Tibial nerve (tissue), 4 donors: Measurements from ENCODE around the gene ALG11. TPM values are rescaled to one million over a fixed set of nuclear protein-coding genes. Genes with fewer than 3 reads are reported as not detected.
"Not testable (repeated sequence)": the region's sequence is repeated elsewhere in the genome, so short reads cannot be mapped to it uniquely, and the experiment has no call there.

Source experiments
- DNase-seq, 2 donors: peaks; one replicate each; pipeline ENCODE4 v3.0.0-alpha.2; 2019; ENCODE audit warnings: low spot score in 2 of 2
- H3K27ac ChIP-seq, 4 donors: fragments of 200-600 bp; sonication (generic) in 3 of 4; one replicate each; pipeline ENCODE4 v1.5.1; 2017 to 2019; ENCODE audit warnings: mild to moderate bottlenecking in 1 of 4
- H3K27me3 ChIP-seq, 2 donors: fragments of 200-600 bp; sonication (generic) in 1 of 2; one replicate each; pipeline versions ENCODE4 v1.5.1 to v1.6.0; 2017 to 2019
- H3K36me3 ChIP-seq, 3 donors: fragments of 200-600 bp; sonication (generic); one replicate each; pipeline ENCODE4 v1.5.1; 2018 to 2019
- H3K4me1 ChIP-seq, 4 donors: fragments of 200-600 bp; sonication (generic) in 3 of 4; one replicate each; pipeline ENCODE4 v1.5.1; 2017 to 2019
- H3K4me3 ChIP-seq, 4 donors: fragments of 200-600 bp; sonication (generic) in 3 of 4; one replicate each; pipeline ENCODE4 v1.5.1; 2017 to 2019; ENCODE audit warnings: mild to moderate bottlenecking in 1 of 4, moderate library complexity in 1 of 4
- H3K9me3 ChIP-seq, 4 donors: fragments of 200-600 bp; sonication (generic) in 3 of 4; one replicate each; pipeline ENCODE4 v1.5.1; 2017 to 2019
- EP300 ChIP-seq, 2 donors: sonication (generic); formaldehyde crosslinking; IDR thresholded peaks; one replicate each; pipeline ENCODE4 v1.6.1; 2017; ENCODE audit warnings: antibody characterized with exemption in 2 of 2, mild to moderate bottlenecking in 1 of 2
- POLR2A ChIP-seq, 2 donors: fragments of 450-650 bp; IDR thresholded peaks; one replicate each; pipeline ENCODE4 v1.6.1; 2017; ENCODE audit warnings: antibody characterized with exemption in 2 of 2, mild to moderate bottlenecking in 2 of 2, moderate library complexity in 2 of 2
- WGBS, 2 donors: methylation state at CpG; one replicate each; pipeline ENCODE4 v1.1.5; 2018; 5-methylcytosine and 5-hydroxymethylcytosine counted together
- total RNA-seq, 4 donors: library from RNA; depleted of rRNA; stranded (reverse); fragments of >200 nt; gene quantifications; one replicate each; pipeline ENCODE4 v1.1.0, GENCODE V29; 2016
- TF ChIP-seq, protein P1 (sequence below), 5 experiments: fragments of 200-600 bp in 3 of 5; fragments of 450-650 bp in 2 of 5; sonication (generic) in 3 of 5; IDR thresholded peaks; one replicate each; pipeline ENCODE4 v1.5.1; 2016 to 2019; ENCODE audit warnings: antibody characterized with exemption in 5 of 5, mild to moderate bottlenecking in 3 of 5, moderate library complexity in 2 of 5

ALG11 gene
- total RNA-seq, 4 donors from 2014 or later, result 12.2 to 24.7 (median 16.4) TPM

GRCh38 chr13:52048516-52048915, 36.3 kb downstream of the ALG11 start:
- TF ChIP-seq, protein P1, sequence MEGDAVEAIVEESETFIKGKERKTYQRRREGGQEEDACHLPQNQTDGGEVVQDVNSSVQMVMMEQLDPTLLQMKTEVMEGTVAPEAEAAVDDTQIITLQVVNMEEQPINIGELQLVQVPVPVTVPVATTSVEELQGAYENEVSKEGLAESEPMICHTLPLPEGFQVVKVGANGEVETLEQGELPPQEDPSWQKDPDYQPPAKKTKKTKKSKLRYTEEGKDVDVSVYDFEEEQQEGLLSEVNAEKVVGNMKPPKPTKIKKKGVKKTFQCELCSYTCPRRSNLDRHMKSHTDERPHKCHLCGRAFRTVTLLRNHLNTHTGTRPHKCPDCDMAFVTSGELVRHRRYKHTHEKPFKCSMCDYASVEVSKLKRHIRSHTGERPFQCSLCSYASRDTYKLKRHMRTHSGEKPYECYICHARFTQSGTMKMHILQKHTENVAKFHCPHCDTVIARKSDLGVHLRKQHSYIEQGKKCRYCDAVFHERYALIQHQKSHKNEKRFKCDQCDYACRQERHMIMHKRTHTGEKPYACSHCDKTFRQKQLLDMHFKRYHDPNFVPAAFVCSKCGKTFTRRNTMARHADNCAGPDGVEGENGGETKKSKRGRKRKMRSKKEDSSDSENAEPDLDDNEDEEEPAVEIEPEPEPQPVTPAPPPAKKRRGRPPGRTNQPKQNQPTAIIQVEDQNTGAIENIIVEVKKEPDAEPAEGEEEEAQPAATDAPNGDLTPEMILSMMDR (IDR thresholded peaks at IDR 0.05), result no peak
- TF ChIP-seq POLR2A (IDR thresholded peaks at IDR 0.05) (no peak), EP300 (IDR thresholded peaks at IDR 0.05) (no peak)
- WGBS, 2 donors, result 47 to 70% methylated on average over 2 of the region's 2 CpGs
- no peak overlapping the region for H3K27ac ChIP-seq
- H3K27me3 ChIP-seq, result no peaks in the 10 kb centered on the region
- DNase-seq, result no peak
- no peaks in the 10 kb centered on the region for H3K4me1 ChIP-seq
- no peak overlapping the region for H3K4me3 ChIP-seq
- H3K36me3 ChIP-seq, result peaks cover 0 to 7% (median 0%) of the 10 kb centered on the region in 3 donors
- peaks cover 0 to 54% (median 3%) of the 10 kb centered on the region in 4 donors for H3K9me3 ChIP-seq

- H3K4me1 ChIP-seq, result no peaks in the 10 kb centered on the region
- H3K9me3 ChIP-seq, result peaks cover 0 to 47% (median 1%) of the 10 kb centered on the region in 4 donors
- H3K36me3 ChIP-seq, result no peaks in the 10 kb centered on the region
- TF ChIP-seq, protein P1 (IDR thresholded peaks at IDR 0.05), result no peak
- no peak for TF ChIP-seq POLR2A (IDR thresholded peaks at IDR 0.05)
- TF ChIP-seq EP300 (IDR thresholded peaks at IDR 0.05), result no peak
- H3K4me3 ChIP-seq, result no peak overlapping the region
- H3K27me3 ChIP-seq, result no peaks in the 10 kb centered on the region
- no peak overlapping the region for H3K27ac ChIP-seq
- DNase-seq, result no peak
- WGBS, 2 donors, result 77 to 78% methylated on average over 7 of the region's 7 CpGs
Measured at GRCh38 chr13:52051400-52051799, 39.2 kb downstream of the ALG11 start.

DNA sequence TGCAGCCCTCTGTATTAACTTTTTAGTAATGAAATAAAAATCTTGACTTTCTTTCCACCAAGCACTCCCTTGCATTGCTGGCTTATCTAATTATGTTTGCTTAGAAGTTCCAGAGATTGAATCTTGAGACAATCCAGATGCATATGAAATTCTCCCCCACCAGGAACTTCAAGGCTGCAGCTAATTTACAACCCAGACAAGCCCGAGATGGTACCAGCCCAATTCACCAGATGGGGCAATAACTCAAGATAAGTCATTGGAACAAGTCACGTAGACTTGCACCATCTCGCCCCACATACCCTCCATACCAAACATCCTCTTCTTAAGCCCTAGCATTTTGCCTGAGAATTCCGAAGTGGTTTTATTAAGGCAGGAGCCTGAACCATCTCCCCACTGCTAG, 41.3 kb downstream of the ALG11 start:
- H3K36me3 ChIP-seq, result no peaks in the 10 kb centered on the region
- TF ChIP-seq, protein P1 (IDR thresholded peaks at IDR 0.05), result no peak
- no peak for TF ChIP-seq EP300 (IDR thresholded peaks at IDR 0.05)
- TF ChIP-seq POLR2A (IDR thresholded peaks at IDR 0.05), result no peak
- no peak overlapping the region for H3K4me3 ChIP-seq
- H3K9me3 ChIP-seq, result peaks cover 0 to 42% (median 1%) of the 10 kb centered on the region in 4 donors
- no peaks in the 10 kb centered on the region for H3K27me3 ChIP-seq
- 68 to 71% methylated on average over 4 of the region's 4 CpGs for WGBS, 2 donors
- H3K4me1 ChIP-seq, result no peaks in the 10 kb centered on the region
- DNase-seq, result no peak
- H3K27ac ChIP-seq, result no peak overlapping the region

DNA sequence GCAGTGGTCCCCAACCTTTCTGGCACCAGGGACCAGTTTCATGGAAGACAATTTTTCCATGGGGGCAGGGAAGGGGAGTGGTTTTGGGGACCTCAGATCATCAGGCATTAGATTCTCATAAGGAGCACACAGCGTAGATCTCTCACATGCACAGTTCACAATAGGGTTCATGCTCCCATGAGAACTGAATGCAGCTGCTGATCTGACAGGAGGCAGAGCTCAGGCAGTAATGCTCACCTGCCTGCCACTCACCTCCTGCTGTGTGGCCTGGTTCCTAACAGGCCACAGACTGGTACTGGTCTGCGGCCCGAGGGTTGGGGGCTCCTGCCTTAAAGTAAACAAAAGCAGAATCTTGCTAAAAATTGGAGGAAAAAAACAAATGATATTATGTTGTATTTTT, 48.9 kb downstream of the ALG11 start:
- peaks cover 0 to 28% (median 0%) of the 10 kb centered on the region in 4 donors for H3K9me3 ChIP-seq
- not testable (repeated sequence) for H3K27ac ChIP-seq, H3K4me3 ChIP-seq, H3K27me3 ChIP-seq, DNase-seq, H3K36me3 ChIP-seq, H3K4me1 ChIP-seq
- 90 to 93% methylated on average over 3 of the region's 3 CpGs for WGBS, 2 donors

GRCh38 chr13:52061587-52061986, 49.4 kb downstream of the ALG11 start:
- H3K27me3 ChIP-seq, result no peaks in the 10 kb centered on the region
- H3K4me1 ChIP-seq, result no peaks in the 10 kb centered on the region
- peaks cover 0 to 33% (median 1%) of the 10 kb centered on the region in 4 donors for H3K9me3 ChIP-seq
- 36 to 39% methylated on average over 3 of the region's 3 CpGs for WGBS, 2 donors
- TF ChIP-seq EP300 (IDR thresholded peaks at IDR 0.05) (no peak), POLR2A (IDR thresholded peaks at IDR 0.05) (no peak)
- TF ChIP-seq, protein P1 (IDR thresholded peaks at IDR 0.05), result no peak
- no peak overlapping the region for H3K27ac ChIP-seq
- H3K4me3 ChIP-seq, result no peak overlapping the region
- no peaks in the 10 kb centered on the region for H3K36me3 ChIP-seq
- no peak for DNase-seq

- Histone ChIP-seq H3K36me3 (peaks cover 0 to 7% (median 0%) of the 10 kb centered on the region in 3 donors), H3K4me1 (no peaks in the 10 kb centered on the region), H3K27ac (no peak overlapping the region), H3K27me3 (no peaks in the 10 kb centered on the region), H3K9me3 (peaks cover 0 to 67% (median 7%) of the 10 kb centered on the region in 4 donors), H3K4me3 (no peak overlapping the region)
- no peak for DNase-seq
- TF ChIP-seq, protein P1 (IDR thresholded peaks at IDR 0.05), result no peak
- TF ChIP-seq EP300 (IDR thresholded peaks at IDR 0.05) (no peak), POLR2A (IDR thresholded peaks at IDR 0.05) (no peak)
Measured at GRCh38 chr13:52067237-52067636, 55.0 kb downstream of the ALG11 start.
